Stimulated activated CD8-positive, alpha-beta memory T cell treated with anti-CD3 and anti-CD28 coated beads, Interleukin-15, amount 100 ng/mL, for 4 hours (primary cell): Measurements from ENCODE around the gene TECPR1.

ENCODE experiments used
- DNase-seq, 2 donors: peaks; one replicate each; pipeline ENCODE4 v3.0.0-alpha.2; 2020; ENCODE audit warnings: low read depth in 2 of 2

Gene TECPR1

GRCh38 chr7:98192781-98193457 lies 59.1 kb downstream of the TECPR1 start:
- DNase-seq: no peak

GRCh38 chr7:98191668-98192431 lies 60.2 kb downstream of the TECPR1 start:
- no peak for DNase-seq

GRCh38 chr7:98189559-98189958 lies 62.5 kb downstream of the TECPR1 start:
- DNase-seq: no peak

GRCh38 chr7:98187138-98187502 lies 64.9 kb downstream of the TECPR1 start:
- no peak for DNase-seq

DNA sequence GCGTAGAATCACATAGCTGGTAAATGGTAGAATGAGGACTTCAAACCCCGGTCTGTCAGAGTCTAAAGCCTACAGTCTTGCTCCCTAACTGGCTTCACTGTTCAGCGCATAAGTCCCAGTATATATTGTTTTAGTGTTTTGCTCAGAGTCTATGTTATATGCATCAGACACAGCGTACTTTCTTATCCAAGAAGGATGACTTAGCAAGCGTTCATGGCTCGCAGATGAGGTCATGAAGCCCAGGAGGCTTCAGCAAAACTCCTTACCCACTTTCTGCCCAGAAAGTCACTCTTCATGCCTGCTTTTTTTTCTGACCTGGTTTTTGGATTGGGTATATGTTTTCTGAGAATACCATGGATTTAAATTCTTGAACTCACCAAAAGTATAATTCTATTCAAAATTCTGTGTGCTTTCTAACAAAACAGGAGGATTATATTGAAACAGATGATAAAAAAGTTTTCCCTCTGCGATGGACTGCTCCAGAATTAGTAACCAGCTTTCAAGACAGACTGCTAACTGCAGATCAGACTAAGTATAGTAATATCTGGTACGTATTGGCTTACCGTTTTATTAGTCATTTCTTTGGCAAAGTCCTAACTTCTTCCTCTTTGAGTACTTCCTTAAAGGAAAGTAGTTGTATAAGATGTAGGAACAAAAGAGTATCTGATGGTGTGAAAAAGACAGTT lies 65.4 kb downstream of the TECPR1 start:
- no peak for DNase-seq

- no peak for DNase-seq
Observed at GRCh38 chr7:98185101-98185500, 66.9 kb downstream of the TECPR1 start.

GRCh38 chr7:98180751-98181150 lies 71.3 kb downstream of the TECPR1 start:
- no peak for DNase-seq

DNA sequence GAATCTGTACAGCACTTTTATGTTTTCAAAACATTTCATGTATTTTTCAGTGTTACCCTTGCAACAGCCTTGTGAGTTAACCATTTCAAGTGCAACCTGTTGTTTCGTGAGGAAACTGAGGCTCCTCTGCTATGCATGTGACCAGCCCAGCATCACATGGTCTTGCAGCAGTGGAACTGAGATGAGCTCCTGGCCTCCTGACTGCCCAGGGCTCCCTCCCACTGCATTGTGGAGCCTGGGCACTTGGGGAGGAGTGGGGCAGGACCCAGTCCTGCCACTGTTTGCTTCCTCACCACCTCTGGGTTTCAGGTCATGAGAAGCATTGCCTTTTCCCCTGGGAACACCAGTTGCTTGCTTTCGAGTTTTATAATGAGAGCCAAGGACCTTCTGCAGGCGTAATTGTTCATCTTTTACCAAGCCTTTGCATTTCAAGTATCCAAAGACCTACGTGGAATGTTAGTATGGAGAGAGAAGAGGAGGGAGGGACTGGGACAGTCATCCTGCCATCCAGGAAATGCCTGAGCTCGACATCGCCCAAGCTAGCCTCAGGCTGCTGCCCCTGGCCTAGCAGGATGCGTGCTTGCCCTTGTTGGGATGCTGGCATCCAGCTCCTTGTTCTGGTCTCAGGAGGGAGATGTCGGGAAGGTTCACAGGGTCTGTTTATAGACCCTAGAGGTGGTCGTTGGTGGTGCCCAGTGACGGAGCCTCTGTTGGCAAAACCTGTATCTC lies 73.1 kb downstream of the TECPR1 start:
- no peak for DNase-seq

- no peak for DNase-seq
Observed at GRCh38 chr7:98178321-98178720, 73.7 kb downstream of the TECPR1 start.

GRCh38 chr7:98177553-98177952 lies 74.5 kb downstream of the TECPR1 start:
- no peak for DNase-seq

- no peak for DNase-seq
Observed at GRCh38 chr7:98175260-98175940, 76.6 kb downstream of the TECPR1 start.

DNA sequence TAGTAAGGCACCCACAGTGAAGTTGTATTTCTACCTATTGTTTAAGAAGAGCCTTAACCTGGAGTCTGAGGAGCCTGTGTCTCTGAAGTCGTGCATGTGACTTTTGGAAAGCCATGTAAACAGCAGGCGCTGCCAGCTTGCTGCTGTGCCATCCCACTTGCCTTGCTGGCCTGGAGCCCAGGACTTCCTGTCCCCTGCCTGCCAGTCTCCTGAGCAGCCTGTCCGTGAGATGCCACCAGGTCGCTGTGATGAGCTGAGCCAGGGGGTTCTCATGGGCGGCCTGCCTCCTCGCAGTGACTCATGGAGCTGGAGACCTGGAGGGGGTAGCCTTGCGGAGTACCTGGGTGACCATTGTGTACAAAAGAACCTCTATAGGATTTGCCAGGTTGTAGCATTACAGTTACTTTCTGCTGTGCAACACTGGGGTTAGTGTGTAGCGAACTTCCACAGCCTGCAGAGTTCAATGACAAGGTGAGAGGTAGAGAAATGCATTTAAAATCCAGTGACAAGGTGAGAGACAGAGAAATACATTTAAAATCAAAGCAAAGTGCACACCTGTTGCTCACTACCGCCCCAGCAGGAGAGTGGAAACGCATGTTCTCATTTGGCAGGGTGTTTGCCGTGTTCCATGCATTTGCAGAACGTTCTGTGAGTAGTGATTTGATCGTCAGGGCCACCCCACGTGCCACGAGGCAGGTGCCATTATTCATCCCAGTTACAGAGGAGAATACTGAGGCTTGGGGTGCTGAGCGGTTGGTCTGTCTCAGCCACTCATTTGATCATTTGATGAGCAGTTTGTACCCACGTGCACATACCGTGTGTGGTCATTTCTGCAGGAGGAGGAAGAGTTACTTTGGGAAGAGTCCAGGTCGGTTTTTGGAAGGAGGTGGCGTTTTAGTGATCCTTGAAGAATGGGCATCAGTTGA lies 77.4 kb downstream of the TECPR1 start:
- DNase-seq: no peak

DNA sequence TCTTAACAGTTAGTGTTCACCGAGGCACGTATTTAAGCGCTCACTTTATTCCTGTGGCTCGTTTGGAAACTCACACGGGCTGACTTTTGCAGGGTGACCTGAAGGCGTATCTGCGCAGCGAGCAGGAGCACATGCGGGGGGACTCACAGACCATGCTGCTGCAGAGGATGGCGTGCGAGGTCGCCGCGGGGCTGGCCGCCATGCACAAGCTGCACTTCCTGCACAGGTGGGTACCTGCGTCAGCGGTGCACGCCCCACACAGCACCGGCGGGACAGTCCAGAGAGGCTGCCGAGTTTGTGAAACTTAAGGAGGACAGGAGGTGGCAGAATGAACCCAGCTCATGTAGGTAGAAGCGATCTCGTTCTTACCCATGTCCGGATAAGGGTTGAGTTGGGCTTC lies 80.6 kb downstream of the TECPR1 start:
- no peak for DNase-seq

- no peak for DNase-seq
Observed at GRCh38 chr7:98170966-98171365, 81.1 kb downstream of the TECPR1 start.

DNA sequence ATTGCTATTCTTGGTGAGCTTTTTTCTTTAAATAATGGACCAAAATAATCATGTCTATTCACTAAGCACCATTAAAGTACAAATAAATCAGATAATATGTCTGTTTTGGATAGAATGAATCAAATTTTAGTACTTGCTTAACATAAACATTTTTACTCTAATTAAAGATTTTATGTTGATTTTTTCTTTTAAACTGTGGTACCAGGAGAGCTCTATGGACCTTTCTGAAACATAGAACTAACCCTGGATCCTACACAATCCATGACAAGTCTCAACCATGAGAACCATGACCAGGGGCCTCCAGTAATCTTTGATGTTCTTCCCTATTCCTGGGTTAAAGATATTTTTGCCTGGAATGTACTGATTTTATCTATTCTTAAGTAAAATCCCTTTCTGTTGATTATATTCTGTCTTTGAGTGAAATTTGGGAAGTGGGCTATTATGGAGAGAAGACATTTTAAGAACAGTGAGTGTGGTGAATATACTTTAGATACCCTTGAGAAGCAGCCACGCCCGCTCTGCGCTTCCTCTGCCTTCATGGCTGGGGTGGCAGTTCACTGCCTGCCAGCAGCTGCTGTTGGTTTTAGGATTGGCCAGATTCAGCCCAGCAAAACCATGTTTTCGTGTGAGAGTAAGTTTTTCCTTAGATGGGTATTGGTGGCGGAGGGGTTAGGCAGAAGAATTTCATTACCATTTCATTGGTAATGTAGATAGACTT lies 83.0 kb downstream of the TECPR1 start:
- no peak for DNase-seq

DNA sequence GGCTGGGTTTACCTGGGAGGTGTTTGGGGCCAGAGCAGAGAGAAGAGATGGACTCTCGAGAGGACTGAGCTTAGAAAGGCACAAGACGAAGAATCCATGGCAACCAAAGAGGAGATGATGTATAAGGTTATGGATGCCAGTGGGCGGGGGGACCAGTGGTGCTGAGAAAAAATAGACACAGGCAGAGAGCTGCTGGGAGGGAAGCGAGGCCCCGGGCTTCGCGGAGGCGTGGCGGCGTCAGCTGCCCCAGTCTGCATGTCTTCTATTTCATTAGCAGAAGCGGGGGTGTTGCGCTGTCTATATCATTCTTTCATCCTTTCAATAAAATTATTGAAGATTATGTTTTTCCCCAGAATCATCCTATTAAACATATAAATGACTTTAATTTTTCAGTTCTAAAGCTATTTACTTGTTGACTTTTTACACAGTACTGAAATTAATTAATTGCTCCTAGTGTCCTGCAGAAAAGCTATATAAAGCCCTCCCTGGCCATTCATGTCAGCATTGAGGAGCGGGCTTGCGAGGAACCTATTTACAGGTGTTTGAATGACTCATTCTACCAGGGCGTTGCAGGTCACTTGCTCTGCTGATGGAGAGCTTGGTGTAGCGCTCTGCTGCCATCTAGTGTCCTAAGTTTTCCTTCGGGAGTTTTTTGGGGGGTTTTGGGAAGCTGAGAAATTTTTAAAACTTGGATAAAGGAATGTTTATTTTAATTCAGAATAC lies 83.7 kb downstream of the TECPR1 start:
- DNase-seq: peak; percentile 13 to 46

DNA sequence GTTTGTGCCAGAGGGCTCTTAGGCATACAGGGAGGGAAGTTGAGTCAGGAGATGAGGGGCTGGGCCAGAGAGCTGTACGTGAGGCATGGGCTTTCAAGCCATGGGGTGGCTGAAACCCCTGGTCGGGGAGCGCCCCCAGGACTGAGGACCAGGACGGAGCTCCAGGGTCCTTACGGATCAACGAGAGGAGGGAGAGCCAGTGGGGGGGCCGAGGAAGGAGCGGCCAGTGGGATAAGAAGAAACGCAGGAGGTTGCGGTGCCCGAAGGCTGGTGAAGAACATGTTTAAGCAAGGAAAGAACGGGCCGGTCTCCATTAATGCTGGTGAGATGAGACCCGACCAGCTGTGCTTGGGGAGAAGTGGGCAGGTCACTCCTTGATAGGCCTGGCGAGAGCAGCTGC lies 84.4 kb downstream of the TECPR1 start:
- DNase-seq: no peak

DNA sequence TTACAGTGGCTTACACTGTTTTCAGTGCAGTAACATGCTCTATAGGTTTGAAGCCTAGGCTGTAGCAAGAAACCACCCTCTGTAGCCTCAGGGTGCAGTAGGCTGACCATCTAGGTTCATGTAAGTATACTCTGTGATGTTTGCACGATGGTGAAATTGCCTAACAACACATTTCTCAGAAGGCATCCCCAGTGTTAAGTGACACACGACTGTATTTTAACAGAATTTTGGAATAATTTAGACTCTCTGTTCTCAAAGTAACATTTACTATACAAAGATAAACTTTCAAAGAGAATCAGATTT lies 85.4 kb downstream of the TECPR1 start:
- DNase-seq: no peak
